Esophagus squamous epithelium (tissue), 5 donors: ENCODE results near the gene DENND5B. TPM values are rescaled to one million over a fixed set of nuclear protein-coding genes. Genes with fewer than 3 reads are reported as not detected.

Experiments
- DNase-seq: peaks from one replicate; lab custom pipeline; 2025; lab: John Stamatoyannopoulos, UW
- H3K27ac ChIP-seq, 4 donors: fragments of 200-600 bp; sonication (generic); one replicate each; pipeline ENCODE4 v1.5.1; 2016 to 2019; ENCODE audit warnings: mild to moderate bottlenecking in 1 of 4
- H3K27me3 ChIP-seq, 4 donors: fragments of 200-600 bp; sonication (generic); 1 replicate in 3 of 4; 2 replicates in 1 of 4; pipeline versions ENCODE4 v1.5.1 to v1.6.0; 2017 to 2021; ENCODE audit warnings: antibody characterized with exemption in 1 of 4
- H3K36me3 ChIP-seq, 3 donors: fragments of 200-600 bp; sonication (generic); one replicate each; pipeline ENCODE4 v1.5.1; 2016 to 2019
- H3K4me1 ChIP-seq, 3 donors: fragments of 200-600 bp; sonication (generic); one replicate each; pipeline ENCODE4 v1.5.1; 2017 to 2019
- H3K4me3 ChIP-seq, 4 donors: fragments of 200-600 bp; sonication (generic); 1 replicate in 3 of 4; 2 replicates in 1 of 4; pipeline ENCODE4 v1.5.1; 2016 to 2019; ENCODE audit warnings: mild to moderate bottlenecking in 2 of 4, moderate library complexity in 1 of 4
- H3K9me3 ChIP-seq, 3 donors: fragments of 200-600 bp; sonication (generic); one replicate each; pipeline ENCODE4 v1.5.1; 2016 to 2019
- POLR2A ChIP-seq, 4 donors: fragments of 450-650 bp; IDR thresholded peaks; one replicate each; pipeline ENCODE4 v1.6.1; 2017; ENCODE audit warnings: antibody characterized with exemption in 4 of 4, mild to moderate bottlenecking in 4 of 4, moderate library complexity in 3 of 4
- WGBS, 2 donors: methylation state at CpG; one replicate each; pipeline ENCODE4 v1.1.5; 2018; 5-methylcytosine and 5-hydroxymethylcytosine counted together
- intact Hi-C: fragments of 100-400 bp; cut with DNase I; formaldehyde crosslinking; loops from one replicate; pipeline ENCODE4 v1.15.0; 2022
- total RNA-seq, 4 donors: library from RNA; depleted of rRNA; stranded (reverse); fragments of >200 nt; gene quantifications; one replicate each; pipeline ENCODE4 v1.1.0, GENCODE V29; 2016
- TF ChIP-seq, protein P1 (sequence below), 6 experiments: fragments of 450-650 bp in 4 of 6; fragments of 200-600 bp in 2 of 6; sonication (generic) in 2 of 6; IDR thresholded peaks; one replicate each; pipeline ENCODE4 v1.5.1; 2016 to 2019; ENCODE audit warnings: antibody characterized with exemption in 6 of 6, mild to moderate bottlenecking in 4 of 6, moderate library complexity in 4 of 6
- donor health status: DM: yes; HTN: yes; CAD: no.

DENND5B gene
- total RNA-seq, 4 donors from 2014 or later = 0.38 to 5.3 (median 1.5) TPM

DNA sequence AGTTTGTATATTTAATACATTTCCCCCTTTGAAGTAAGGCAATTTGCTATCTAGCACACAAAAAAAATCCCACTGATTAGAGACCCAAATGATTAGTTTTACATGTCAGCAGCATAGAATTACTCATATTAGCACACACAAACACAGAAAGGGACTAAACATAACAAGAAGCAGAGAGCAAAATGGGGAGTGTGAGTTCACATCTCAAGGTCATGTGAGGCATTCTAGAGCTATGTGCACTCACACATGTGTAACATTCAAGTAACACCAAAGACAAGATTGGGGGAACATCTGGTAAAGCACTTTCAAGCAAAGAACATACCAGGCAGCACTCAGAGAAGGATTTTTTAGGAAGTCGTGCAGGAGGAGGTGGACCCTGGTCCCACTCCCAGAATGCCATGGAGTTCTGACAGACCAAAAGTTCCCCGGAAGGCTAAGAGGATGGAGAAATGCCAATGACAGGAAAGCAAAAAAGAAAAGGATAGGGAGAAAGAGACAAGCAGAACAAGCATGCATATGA lies 159.2 kb downstream of the DENND5B start:
- no peaks in the 10 kb centered on the region for H3K27me3 ChIP-seq
- no peaks in the 10 kb centered on the region for H3K36me3 ChIP-seq
- 47 to 65% methylated on average over 2 of the region's 2 CpGs for WGBS, 2 donors
- TF ChIP-seq, protein P1, sequence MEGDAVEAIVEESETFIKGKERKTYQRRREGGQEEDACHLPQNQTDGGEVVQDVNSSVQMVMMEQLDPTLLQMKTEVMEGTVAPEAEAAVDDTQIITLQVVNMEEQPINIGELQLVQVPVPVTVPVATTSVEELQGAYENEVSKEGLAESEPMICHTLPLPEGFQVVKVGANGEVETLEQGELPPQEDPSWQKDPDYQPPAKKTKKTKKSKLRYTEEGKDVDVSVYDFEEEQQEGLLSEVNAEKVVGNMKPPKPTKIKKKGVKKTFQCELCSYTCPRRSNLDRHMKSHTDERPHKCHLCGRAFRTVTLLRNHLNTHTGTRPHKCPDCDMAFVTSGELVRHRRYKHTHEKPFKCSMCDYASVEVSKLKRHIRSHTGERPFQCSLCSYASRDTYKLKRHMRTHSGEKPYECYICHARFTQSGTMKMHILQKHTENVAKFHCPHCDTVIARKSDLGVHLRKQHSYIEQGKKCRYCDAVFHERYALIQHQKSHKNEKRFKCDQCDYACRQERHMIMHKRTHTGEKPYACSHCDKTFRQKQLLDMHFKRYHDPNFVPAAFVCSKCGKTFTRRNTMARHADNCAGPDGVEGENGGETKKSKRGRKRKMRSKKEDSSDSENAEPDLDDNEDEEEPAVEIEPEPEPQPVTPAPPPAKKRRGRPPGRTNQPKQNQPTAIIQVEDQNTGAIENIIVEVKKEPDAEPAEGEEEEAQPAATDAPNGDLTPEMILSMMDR (IDR thresholded peaks at IDR 0.05) = no peak
- TF ChIP-seq POLR2A (IDR thresholded peaks at IDR 0.05) = no peak
- H3K4me3 ChIP-seq = no peak overlapping the region
- H3K9me3 ChIP-seq = no peaks in the 10 kb centered on the region
- DNase-seq = no peak
- no peak overlapping the region for H3K27ac ChIP-seq
- no peaks in the 10 kb centered on the region for H3K4me1 ChIP-seq
- intact Hi-C loops = no loop called here

DNA sequence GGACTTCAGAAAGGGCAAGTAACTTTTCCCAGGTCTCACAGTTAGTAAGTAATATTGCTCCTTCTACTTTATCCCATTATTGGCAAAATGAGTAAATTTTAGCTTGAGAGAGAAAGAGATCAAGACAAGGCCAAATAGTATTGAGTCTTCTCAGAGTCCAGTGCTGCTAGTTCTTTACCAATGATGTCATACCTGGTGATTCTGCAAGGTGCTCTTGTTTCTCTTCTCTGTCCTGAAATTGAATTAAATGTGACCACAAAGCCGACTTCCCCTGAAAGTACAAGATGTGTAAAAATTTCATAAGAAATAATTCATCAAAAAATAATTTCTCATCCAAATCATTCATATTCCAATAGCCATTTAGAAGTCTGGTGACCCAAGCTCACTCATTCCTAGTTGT lies 167.5 kb downstream of the DENND5B start:
- TF ChIP-seq POLR2A (IDR thresholded peaks at IDR 0.05) = no peak
- no peaks in the 10 kb centered on the region for H3K4me1 ChIP-seq
- whole genome bisulfite sequencing, 2 donors = 88 to 91% methylated on average over 1 of the region's 1 CpG
- no peaks in the 10 kb centered on the region for H3K9me3 ChIP-seq
- no peak overlapping the region for H3K4me3 ChIP-seq
- no peaks in the 10 kb centered on the region for H3K36me3 ChIP-seq
- intact Hi-C loops = no loop called here
- H3K27me3 ChIP-seq = no peaks in the 10 kb centered on the region
- H3K27ac ChIP-seq = no peak overlapping the region
- no peak for DNase-seq

DNA sequence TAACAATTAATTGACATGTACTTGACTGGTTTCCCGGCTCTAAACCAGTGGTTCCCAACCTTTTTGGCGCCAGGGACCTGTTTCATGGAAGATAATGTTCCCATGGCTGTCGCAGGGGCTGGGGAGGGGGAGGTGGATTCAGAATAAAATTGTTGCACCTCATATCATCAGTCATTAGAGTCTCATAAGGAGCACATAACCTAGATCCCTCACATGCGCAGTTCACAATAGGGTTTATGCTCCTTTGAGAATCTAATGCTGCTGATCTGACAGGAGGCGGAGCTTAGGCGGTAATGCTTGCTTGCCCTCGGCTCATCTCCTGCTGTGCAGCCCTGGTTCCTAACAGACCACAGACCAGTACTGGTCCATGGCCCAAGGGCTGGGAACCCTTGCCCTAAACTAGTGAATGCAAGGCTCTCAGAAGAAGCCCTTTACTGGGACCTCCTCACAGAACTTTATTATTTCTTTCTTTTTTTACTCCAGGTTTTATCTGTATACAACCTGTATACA lies 178.6 kb downstream of the DENND5B start:
- H3K4me1 ChIP-seq = no peaks in the 10 kb centered on the region
- 88 to 96% methylated on average over 7 of the region's 7 CpGs for WGBS, 2 donors
- no peak overlapping the region for H3K4me3 ChIP-seq
- intact Hi-C loops = no loop called here
- no peak overlapping the region for H3K27ac ChIP-seq
- no peak for DNase-seq
- no peaks in the 10 kb centered on the region for H3K27me3 ChIP-seq
- no peaks in the 10 kb centered on the region for H3K9me3 ChIP-seq
- peaks cover 0 to 9% (median 0%) of the 10 kb centered on the region in 3 donors for H3K36me3 ChIP-seq
- TF ChIP-seq, protein P1 (IDR thresholded peaks at IDR 0.05) = no peak
- no peak for TF ChIP-seq POLR2A (IDR thresholded peaks at IDR 0.05)

DNA sequence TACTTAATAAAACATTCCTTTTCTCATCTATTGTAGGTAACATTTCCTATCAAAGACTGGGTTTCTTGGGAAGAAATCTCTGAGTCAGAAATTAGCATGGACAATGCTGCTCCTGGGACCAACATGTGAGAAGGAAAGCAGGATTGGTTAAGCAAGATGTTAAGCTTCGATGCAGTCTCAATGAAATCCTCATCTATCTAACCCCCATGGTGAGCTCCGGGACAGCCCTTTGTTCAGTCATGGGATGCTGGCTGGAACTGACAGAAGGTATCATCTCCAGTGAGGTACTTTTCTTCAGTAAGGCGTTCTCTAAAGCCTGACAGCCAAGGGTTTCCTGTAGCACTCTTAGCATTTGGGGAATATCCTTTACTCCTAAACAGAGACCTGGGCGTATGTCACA lies 182.2 kb downstream of the DENND5B start:
- H3K4me3 ChIP-seq = no peak overlapping the region
- no peak for DNase-seq
- TF ChIP-seq POLR2A (IDR thresholded peaks at IDR 0.05) = no peak
- no peaks in the 10 kb centered on the region for H3K9me3 ChIP-seq
- H3K27me3 ChIP-seq = no peaks in the 10 kb centered on the region
- H3K27ac ChIP-seq = no peak overlapping the region
- 84 to 89% methylated on average over 4 of the region's 4 CpGs for WGBS, 2 donors
- no peaks in the 10 kb centered on the region for H3K4me1 ChIP-seq
- intact Hi-C loops = no loop called here
- H3K36me3 ChIP-seq = peaks cover 0 to 9% (median 0%) of the 10 kb centered on the region in 3 donors

DNA sequence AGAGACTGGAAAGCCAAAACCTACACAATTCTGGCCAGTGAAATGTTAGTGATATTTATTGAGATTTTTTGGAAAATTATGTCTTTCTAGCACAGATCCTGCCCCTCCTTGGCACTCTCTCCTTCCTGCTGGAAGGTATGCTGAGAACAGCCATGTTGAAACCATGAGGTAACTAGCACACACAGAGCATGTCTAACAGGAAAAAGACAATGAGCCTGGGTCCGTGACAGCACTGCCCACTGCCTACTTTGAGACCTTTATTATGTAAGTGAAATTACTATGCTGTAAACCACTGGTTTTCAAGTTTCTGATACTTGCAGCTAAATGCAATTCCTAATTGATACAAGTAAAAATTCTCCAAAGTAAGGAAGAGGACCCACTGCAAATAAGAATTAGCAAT lies 183.4 kb downstream of the DENND5B start:
- WGBS, 2 donors = 59 to 77% methylated on average over 1 of the region's 1 CpG
- Histone ChIP-seq H3K27ac (no peak overlapping the region), H3K4me3 (no peak overlapping the region), H3K9me3 (no peaks in the 10 kb centered on the region), H3K4me1 (no peaks in the 10 kb centered on the region), H3K27me3 (no peaks in the 10 kb centered on the region), H3K36me3 (peaks cover 0 to 9% (median 0%) of the 10 kb centered on the region in 3 donors)
- DNase-seq = no peak
- intact Hi-C loops = no loop called here
- TF ChIP-seq POLR2A (IDR thresholded peaks at IDR 0.05) = no peak

DNA sequence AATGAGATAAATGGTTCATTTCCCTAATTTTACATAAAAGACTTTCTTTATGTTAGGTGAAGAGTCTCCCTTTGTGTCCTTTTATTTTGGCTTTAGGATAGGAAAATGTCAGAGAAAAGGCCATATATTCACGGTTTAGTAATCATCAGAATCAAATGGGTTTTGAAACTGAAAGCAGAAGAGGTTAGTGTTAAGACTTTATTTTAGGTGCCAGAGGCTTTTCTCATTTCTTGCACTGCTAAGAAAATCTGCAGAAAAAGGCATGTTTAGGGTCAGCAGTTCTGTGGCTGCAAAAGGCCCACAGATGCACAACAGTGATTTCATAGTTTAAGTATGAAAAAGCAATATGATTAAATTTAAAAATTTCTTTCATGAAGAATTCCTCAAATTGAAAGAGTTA lies 184.6 kb downstream of the DENND5B start:
- Histone ChIP-seq H3K27me3 (no peaks in the 10 kb centered on the region), H3K9me3 (no peaks in the 10 kb centered on the region), H3K27ac (no peak overlapping the region), H3K36me3 (no peaks in the 10 kb centered on the region), H3K4me1 (no peaks in the 10 kb centered on the region), H3K4me3 (no peak overlapping the region)
- TF ChIP-seq, protein P1 (IDR thresholded peaks at IDR 0.05) = no peak
- no peak for TF ChIP-seq POLR2A (IDR thresholded peaks at IDR 0.05)
- no peak for DNase-seq
- 29 to 61% methylated on average over 1 of the region's 1 CpG for WGBS, 2 donors
- intact Hi-C loops = no loop called here
